ENCODE results near the gene ABCA5.
"Not testable (repeated sequence)": the region's sequence is repeated elsewhere in the genome, so short reads cannot be mapped to it uniquely, and the experiment has no call there.

The ABCA5 gene

DNA sequence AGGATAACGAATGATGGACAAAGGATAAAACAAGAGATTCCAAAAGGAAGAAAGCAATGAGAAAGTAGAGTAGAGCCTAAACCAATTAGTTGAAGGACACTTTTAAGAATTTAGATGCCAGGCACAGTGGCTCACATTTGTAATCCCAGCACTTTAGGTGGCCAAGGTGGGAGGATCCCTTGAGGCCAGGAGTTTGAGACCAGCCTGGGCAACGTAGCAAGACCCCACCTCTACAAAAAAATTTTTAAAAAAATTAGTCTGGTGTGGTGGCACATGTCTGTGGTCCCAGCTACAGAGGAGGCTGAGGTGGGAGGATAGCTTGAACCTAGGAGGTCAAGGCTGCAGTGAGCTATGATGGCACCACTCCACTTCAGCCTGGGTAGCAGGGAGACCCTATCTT lies 118.3 kb downstream of the ABCA5 start:
- DNase-seq (ENCODE audit: low read depth) = no peak

DNA sequence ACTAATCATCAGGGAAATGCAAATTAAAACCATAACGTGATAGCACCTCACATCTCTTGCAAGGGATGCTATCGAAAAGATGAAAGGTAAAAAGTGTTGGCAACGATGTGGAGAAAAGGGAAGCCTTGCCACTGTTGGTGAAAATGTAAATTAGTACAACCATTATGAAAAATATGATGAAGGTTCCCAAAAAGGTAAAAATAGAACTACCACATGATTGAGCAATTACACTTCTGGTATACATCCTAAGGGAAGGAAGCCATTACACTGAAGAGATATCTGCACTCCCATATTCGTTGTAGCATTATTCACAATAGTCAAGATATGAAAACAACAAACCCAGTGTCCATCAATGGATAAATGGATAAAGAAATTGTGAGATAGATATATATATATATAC lies 119.8 kb downstream of the ABCA5 start:
- no peak for DNase-seq (ENCODE audit: low read depth)

DNA sequence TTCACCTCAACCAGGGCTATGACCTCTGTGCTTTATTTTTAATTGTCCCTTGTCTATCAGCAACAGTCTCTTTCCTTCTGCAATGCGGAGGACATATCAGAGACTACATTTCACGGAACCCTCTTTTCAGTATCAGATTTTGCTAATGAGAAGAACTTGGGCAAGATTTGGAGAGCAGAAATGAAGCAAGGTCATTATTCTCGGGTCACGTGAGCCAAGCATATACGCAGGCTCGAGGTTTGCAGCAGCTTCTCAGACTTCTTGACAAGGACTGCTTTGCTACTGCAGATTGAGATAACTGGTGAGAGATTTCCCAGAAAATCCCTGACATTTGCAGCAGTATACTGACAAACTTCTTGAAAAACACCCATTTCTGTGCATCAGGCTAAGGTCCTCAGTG lies 128.7 kb downstream of the ABCA5 start:
- DNase-seq (ENCODE audit: low read depth) = peak; percentile 1

DNA sequence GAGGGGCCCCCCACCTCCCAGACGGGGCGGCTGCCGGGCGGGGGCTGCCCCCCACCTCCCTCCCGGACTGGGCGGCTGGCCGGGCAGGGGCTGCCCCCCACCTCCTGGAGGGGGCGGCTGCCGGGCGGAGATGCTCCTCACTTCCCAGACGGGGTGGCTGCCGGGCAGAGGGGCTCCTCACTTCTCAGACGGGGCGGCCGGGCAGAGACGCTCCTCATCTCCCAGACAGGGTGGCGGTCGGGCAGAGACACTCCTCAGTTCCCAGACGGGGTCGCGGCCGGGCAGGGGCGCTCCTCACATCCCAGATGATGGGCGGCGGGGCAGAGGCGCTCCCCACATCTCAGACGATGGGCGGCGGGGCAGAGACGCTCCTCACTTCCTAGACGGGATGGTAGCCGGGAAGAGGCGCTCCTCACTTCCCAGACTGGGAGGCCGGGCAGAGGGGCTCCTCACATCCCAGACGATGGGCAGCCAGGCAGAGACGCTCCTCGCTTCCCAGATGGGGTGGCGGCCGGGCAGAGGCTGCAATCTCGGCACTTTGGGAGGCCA lies 130.8 kb downstream of the ABCA5 start:
- DNase-seq (ENCODE audit: low read depth) = not testable (repeated sequence)
